ENCODE data around the gene NRIP1. TPM values are rescaled to one million over a fixed set of nuclear protein-coding genes. Genes with fewer than 3 reads are reported as not detected.

Gene NRIP1
- total and polyA plus RNA-seq, 2 donors (not counting 1 experiment from before 2014, with no cell fraction given): 3.3 to 32.1 TPM

DNA sequence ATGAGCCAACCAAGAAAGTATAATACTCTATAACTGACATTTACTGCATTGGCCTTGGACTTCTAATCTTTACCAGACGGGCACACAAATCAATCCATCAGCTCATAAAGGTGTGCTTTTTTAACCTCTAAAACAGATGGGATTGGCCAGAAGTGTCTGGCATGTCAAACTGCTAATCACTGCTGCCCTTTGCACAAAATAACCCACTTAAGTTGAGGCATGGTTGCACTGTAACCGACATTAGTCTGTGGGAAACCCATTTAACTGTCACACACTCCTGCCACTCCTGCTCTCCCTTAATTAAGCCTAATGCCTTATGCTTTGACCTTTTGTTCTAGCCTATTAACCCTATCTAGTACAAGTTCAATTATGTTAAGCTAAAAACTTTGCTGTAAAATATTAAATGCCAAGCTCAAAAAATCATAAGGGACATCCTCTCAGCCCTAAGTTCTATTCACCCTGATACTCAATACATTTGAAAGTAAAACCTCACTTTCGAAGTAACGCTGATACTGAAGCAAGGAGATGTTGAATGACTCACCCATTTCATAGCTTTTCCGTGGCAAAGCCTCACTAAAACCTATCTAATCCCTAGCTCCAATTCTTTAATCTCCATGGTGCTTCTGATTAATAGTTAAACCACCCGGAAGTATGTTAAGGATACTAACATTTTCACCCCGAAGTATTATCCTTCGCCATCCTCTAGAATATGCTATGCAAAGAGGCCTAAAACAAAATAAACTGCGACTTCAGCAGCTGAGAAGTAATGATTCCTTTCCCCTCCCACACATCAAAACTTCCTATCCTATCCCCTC is 12.9 kb downstream of the NRIP1 start:
- Histone ChIP-seq H3K4me3 (ENCODE audit: control extremely low read depth in 1 of 5, extremely low read depth in 1 of 5, insufficient read depth in 1 of 5, low read depth in 2 of 5, low read length in 4 of 5) (peak overlapping the region in 4 of 5 experiments; percentile 9 to 32 (median 20)), H3K36me3 (replicated peaks in 1 of 2; ENCODE audit: control extremely low read depth in 1 of 2, control insufficient read depth in 1 of 2, extremely low read depth in 1 of 2, insufficient read depth in 2 of 2, low read length in 1 of 2) (no peaks in the 10 kb centered on the region), H3K27ac (ENCODE audit: low read length in 2 of 2) (no peak overlapping the region), H3K79me2 (ENCODE audit: control insufficient read depth, insufficient read depth, low read length) (peaks cover 83% of the 10 kb centered on the region), H4K20me1 (ENCODE audit: control insufficient read depth, insufficient read depth, low read length, poor library complexity, severe bottlenecking) (peaks cover 30% of the 10 kb centered on the region), H3K27me3 (replicated peaks in 1 of 4; ENCODE audit: control extremely low read depth in 1 of 4, control insufficient read depth in 3 of 4, insufficient read depth in 4 of 4, low read length in 3 of 4) (no peaks in the 10 kb centered on the region), H3K4me2 (replicated peaks; ENCODE audit: low read depth, low read length, poor library complexity, severe bottlenecking) (peak overlapping the region; percentile 60), H3K4me1 (ENCODE audit: control insufficient read depth in 2 of 2, insufficient read depth in 2 of 2, low read length in 2 of 2) (peaks cover 28 to 53% of the 10 kb centered on the region in 2 donors), H2AFZ (ENCODE audit: insufficient read depth, low read depth, low read length, poor library complexity, severe bottlenecking) (no peak overlapping the region), H3K9me3 (ENCODE audit: control extremely low read depth in 1 of 3, control insufficient read depth in 2 of 3, insufficient read depth in 1 of 3, low read length in 2 of 3) (peaks cover 0 to 5% (median 1%) of the 10 kb centered on the region in 3 donors), H3K9ac (ENCODE audit: low read length) (peak overlapping the region; percentile 30)
- intact Hi-C loops (cut with micrococcal nuclease): loop anchor here (1.0 kb wide), 1 partner anchor 10 kb away; no protein-coding TSS in a partner anchor
- Mint-ChIP-seq H3K4me1 (peaks cover 75% of the 10 kb centered on the region), H3K27me3 (no peaks in the 10 kb centered on the region), H3K27ac (peak overlapping the region; percentile 34), H3K4me3 (peak overlapping the region; percentile 75), H3K9me3 (ENCODE audit: insufficient read depth) (no peaks in the 10 kb centered on the region)
- POLR2A ChIA-PET: interaction anchor here (1.0 kb wide), 1 partner anchor 14 kb away, joined by 3 read pairs; no protein-coding TSS in a partner anchor
- TF ChIP-seq EZH2 (IDR thresholded peaks at IDR 0.05; ENCODE audit: borderline replicate concordance, insufficient read depth, low read depth, low read length, poor library complexity, severe bottlenecking): no peak
- TF ChIP-seq, protein P1, sequence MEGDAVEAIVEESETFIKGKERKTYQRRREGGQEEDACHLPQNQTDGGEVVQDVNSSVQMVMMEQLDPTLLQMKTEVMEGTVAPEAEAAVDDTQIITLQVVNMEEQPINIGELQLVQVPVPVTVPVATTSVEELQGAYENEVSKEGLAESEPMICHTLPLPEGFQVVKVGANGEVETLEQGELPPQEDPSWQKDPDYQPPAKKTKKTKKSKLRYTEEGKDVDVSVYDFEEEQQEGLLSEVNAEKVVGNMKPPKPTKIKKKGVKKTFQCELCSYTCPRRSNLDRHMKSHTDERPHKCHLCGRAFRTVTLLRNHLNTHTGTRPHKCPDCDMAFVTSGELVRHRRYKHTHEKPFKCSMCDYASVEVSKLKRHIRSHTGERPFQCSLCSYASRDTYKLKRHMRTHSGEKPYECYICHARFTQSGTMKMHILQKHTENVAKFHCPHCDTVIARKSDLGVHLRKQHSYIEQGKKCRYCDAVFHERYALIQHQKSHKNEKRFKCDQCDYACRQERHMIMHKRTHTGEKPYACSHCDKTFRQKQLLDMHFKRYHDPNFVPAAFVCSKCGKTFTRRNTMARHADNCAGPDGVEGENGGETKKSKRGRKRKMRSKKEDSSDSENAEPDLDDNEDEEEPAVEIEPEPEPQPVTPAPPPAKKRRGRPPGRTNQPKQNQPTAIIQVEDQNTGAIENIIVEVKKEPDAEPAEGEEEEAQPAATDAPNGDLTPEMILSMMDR (IDR thresholded peaks at IDR 0.05): no peak
- DNase-seq: no peak
- CTCF ChIA-PET: interaction anchor here (0.6 kb wide), 1 partner anchor 74 kb away, joined by 3 read pairs; no protein-coding TSS in a partner anchor
- peak; percentile 45 for ATAC-seq (ENCODE audit: low read depth)
- WGBS (ENCODE audit: insufficient coverage): 21% methylated on average over 6 of the region's 9 CpGs

Data from B cell (primary cell).